ENCODE measurements around the gene RXRA. TPM values are rescaled to one million over a fixed set of nuclear protein-coding genes. Genes with fewer than 3 reads are reported as not detected.
A peak's percentile ranks its signal among the peaks of the same experiment; 100 is the strongest.

The RXRA gene
- total and polyA plus RNA-seq, 10 donors: 10.9 to 116 (median 81.0) TPM

- no peak for TF ChIP-seq CTCF (IDR thresholded peaks at IDR 0.05 in 8 of 11, conservative IDR thresholded peaks at IDR 0.05 in 3 of 11)
- peak; percentile 14 to 44 (median 42) for TF ChIP-seq POLR2AphosphoS5 (IDR thresholded peaks at IDR 0.05)
- H3K4me3 ChIP-seq: no peak overlapping the region
- H3K36me3 ChIP-seq: peaks cover 0 to 34% (median 5%) of the 10 kb centered on the region in 6 donors
- H3K27me3 ChIP-seq (replicated peaks in 1 of 7): peaks cover 0 to 31% (median 15%) of the 10 kb centered on the region in 7 donors
- no peaks in the 10 kb centered on the region for H3K9me3 ChIP-seq
- H3K4me1 ChIP-seq: peaks cover 22 to 64% (median 48%) of the 10 kb centered on the region in 6 donors
- peak overlapping the region in 1 of 8 donors; percentile 87 for H3K27ac ChIP-seq
- WGBS, 5 donors: 70 to 80% (median 75%) methylated on average over 24 to 26 of the region's 26 CpGs
- DNase-seq: no peak
- intact Hi-C loops (cut with DNase I; ENCODE audit: low total_unique reads): loop anchor here (2.0 kb wide), 1 partner anchor 271 kb away; no protein-coding TSS in a partner anchor
These were observed 115.2 kb downstream of the RXRA start for GRCh38 chr9:134441227-134442084.

GRCh38 chr9:134442085-134442474, 115.8 kb downstream of the RXRA start:
- DNase-seq: no peak
- H3K27ac ChIP-seq: peak overlapping the region in 2 of 8 donors; percentile 13 to 87
- peaks cover 0 to 28% (median under 1%) of the 10 kb centered on the region in 6 donors for H3K36me3 ChIP-seq
- 0 to 19% (median 9%) methylated on average over 8 to 12 of the region's 12 CpGs for WGBS, 5 donors
- intact Hi-C loops (cut with DNase I; ENCODE audit: low total_unique reads): loop anchor here (2.0 kb wide), 1 partner anchor 271 kb away; no protein-coding TSS in a partner anchor
- peaks cover 0 to 31% (median 15%) of the 10 kb centered on the region in 7 donors for H3K27me3 ChIP-seq (replicated peaks in 1 of 7)
- no peak overlapping the region for H3K4me3 ChIP-seq
- peaks cover 22 to 58% (median 44%) of the 10 kb centered on the region in 6 donors for H3K4me1 ChIP-seq
- no peaks in the 10 kb centered on the region for H3K9me3 ChIP-seq
- TF ChIP-seq CTCF (IDR thresholded peaks at IDR 0.05 in 8 of 11, conservative IDR thresholded peaks at IDR 0.05 in 3 of 11) (no peak), POLR2AphosphoS5 (IDR thresholded peaks at IDR 0.05) (peak; percentile 51 to 77 (median 53)), POLR2A (IDR thresholded peaks at IDR 0.05) (no peak)

GRCh38 chr9:134442486-134443173, 116.4 kb downstream of the RXRA start:
- Histone ChIP-seq H3K9me3 (no peaks in the 10 kb centered on the region), H3K4me3 (peak overlapping the region in 1 of 8 donors; percentile 22), H3K4me1 (peaks cover 22 to 53% (median 39%) of the 10 kb centered on the region in 6 donors), H3K36me3 (peaks cover 0 to 22% (median 0%) of the 10 kb centered on the region in 6 donors), H3K27me3 (replicated peaks in 1 of 7) (peaks cover 0 to 31% (median 15%) of the 10 kb centered on the region in 7 donors), H3K27ac (peak overlapping the region in 3 of 8 donors; percentile 13 to 87 (median 85))
- DNase-seq: no peak
- TF ChIP-seq POLR2AphosphoS5 (IDR thresholded peaks at IDR 0.05) (peak in 2 of 3 donors; percentile 22 to 24), CTCF (IDR thresholded peaks at IDR 0.05 in 8 of 11, conservative IDR thresholded peaks at IDR 0.05 in 3 of 11) (no peak), POLR2A (IDR thresholded peaks at IDR 0.05) (no peak)
- 18 to 31% (median 24%) methylated on average over 6 to 21 of the region's 21 CpGs for WGBS, 5 donors
- intact Hi-C loops (cut with DNase I; ENCODE audit: low total_unique reads): loop anchor here (2.0 kb wide), 1 partner anchor 272 kb away; no protein-coding TSS in a partner anchor

Data from spleen (tissue), 11 donors.